TTC549 (cell line): ENCODE results near the gene PARP2.

ENCODE experiments used
- FAIRE-seq: peaks from 2 replicates; lab custom pipeline; 2012; peaks lifted over from hg19 to GRCh38; lab: Jason Lieb, UNC

PARP2 gene

GRCh38 chr14:20400965-20401593, 57.6 kb downstream of the PARP2 start:
- FAIRE-seq: no peak

GRCh38 chr14:20403521-20403920, 60.1 kb downstream of the PARP2 start:
- FAIRE-seq: no peak
